ENCODE data around the gene PCGF2. TPM values are rescaled to one million over a fixed set of nuclear protein-coding genes. Genes with fewer than 3 reads are reported as not detected.
"Not testable (repeated sequence)": the region's sequence is repeated elsewhere in the genome, so short reads cannot be mapped to it uniquely, and the experiment has no call there.

Gene PCGF2
- polyA plus RNA-seq, 3 donors = 0.60 TPM; not detected in 2

DNA sequence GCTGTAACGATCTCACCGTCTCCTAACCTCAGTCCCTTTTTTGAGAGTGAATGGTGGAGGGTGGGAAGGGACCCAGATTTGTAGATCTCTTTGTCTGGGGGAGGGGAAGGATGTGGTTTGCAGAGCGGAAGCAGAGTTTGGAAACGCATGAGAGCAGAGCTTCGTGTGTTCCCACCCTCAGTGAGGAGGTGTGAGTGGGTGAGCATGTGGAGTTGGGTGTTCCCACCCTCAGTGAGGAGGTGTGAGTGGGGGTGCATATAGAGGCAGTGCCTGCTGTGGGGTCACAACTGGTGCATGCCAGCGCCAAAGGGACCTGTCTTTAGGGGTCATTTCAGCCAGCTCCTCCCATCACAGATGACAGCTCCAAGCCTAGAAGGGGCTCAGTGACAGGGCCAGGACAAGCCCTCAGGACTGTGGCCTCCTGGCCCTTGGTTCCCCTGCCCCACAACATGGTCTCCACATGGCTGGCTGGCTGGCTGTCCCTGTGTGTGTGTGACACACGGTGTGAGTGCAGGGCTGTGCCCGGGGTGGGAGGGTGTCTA, 19.8 kb downstream of the PCGF2 start:
- Histone ChIP-seq H3K4me1 (ENCODE audit: control insufficient read depth in 1 of 2, insufficient read depth in 2 of 2, low read length in 2 of 2) (peaks cover 54 to 59% of the 10 kb centered on the region in 2 donors), H2AFZ (ENCODE audit: insufficient read depth, low read depth, low read length, poor library complexity, severe bottlenecking) (peak overlapping the region; percentile 39), H3K27me3 (ENCODE audit: control insufficient read depth in 2 of 2, insufficient read depth in 2 of 2, low read length in 2 of 2) (no peaks in the 10 kb centered on the region), H3K79me2 (ENCODE audit: insufficient read depth, low read length) (no peaks in the 10 kb centered on the region), H4K20me1 (ENCODE audit: insufficient read depth, low read length) (no peaks in the 10 kb centered on the region), H3K9me3 (replicated peaks in 1 of 2; ENCODE audit: control insufficient read depth in 1 of 2, insufficient read depth in 1 of 2, low read length in 2 of 2) (no peaks in the 10 kb centered on the region), H3K4me2 (replicated peaks; ENCODE audit: extremely low read depth, low read length, poor library complexity, severe bottlenecking) (peak overlapping the region; percentile 62), H3K4me3 (replicated peaks in 1 of 3; ENCODE audit: low read depth in 2 of 3, low read length in 3 of 3) (peak overlapping the region in 1 of 3 experiments; percentile 49), H3K27ac (ENCODE audit: low read depth in 1 of 2, low read length in 2 of 2) (peak overlapping the region; percentile 17 to 24), H3K9ac (ENCODE audit: insufficient read depth, low read length, poor library complexity, severe bottlenecking) (no peak overlapping the region), H3K36me3 (replicated peaks in 1 of 2; ENCODE audit: control insufficient read depth in 1 of 2, insufficient read depth in 2 of 2, low read length in 2 of 2) (peaks cover 0 to 5% of the 10 kb centered on the region in 2 donors)
- TF ChIP-seq, protein P1, sequence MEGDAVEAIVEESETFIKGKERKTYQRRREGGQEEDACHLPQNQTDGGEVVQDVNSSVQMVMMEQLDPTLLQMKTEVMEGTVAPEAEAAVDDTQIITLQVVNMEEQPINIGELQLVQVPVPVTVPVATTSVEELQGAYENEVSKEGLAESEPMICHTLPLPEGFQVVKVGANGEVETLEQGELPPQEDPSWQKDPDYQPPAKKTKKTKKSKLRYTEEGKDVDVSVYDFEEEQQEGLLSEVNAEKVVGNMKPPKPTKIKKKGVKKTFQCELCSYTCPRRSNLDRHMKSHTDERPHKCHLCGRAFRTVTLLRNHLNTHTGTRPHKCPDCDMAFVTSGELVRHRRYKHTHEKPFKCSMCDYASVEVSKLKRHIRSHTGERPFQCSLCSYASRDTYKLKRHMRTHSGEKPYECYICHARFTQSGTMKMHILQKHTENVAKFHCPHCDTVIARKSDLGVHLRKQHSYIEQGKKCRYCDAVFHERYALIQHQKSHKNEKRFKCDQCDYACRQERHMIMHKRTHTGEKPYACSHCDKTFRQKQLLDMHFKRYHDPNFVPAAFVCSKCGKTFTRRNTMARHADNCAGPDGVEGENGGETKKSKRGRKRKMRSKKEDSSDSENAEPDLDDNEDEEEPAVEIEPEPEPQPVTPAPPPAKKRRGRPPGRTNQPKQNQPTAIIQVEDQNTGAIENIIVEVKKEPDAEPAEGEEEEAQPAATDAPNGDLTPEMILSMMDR (IDR thresholded peaks at IDR 0.05) = no peak
- peaks cover 0 to 3% (median 0%) of the 10 kb centered on the region in 7 donors for H3K9me3 Mint-ChIP-seq
- H3K36me3 Mint-ChIP-seq = peaks cover 19 to 22% of the 10 kb centered on the region in 2 donors
- intact Hi-C loops (cut with micrococcal nuclease) = no loop called here
- WGBS (ENCODE audit: insufficient coverage) = 23% methylated on average over 4 of the region's 8 CpGs
- peak overlapping the region; percentile 56 to 76 for H3K4me3 Mint-ChIP-seq
- peaks cover 60% of the 10 kb centered on the region for H3K4me1 Mint-ChIP-seq
- H3K27me3 Mint-ChIP-seq (ENCODE audit: low read depth in 3 of 3) = peaks cover 0 to 7% (median 0%) of the 10 kb centered on the region in 3 donors
- H3K27ac Mint-ChIP-seq = peak overlapping the region; percentile 21 to 73 (median 62)
- peak in 2 of 3 donors; percentile 47 to 50 for DNase-seq

DNA sequence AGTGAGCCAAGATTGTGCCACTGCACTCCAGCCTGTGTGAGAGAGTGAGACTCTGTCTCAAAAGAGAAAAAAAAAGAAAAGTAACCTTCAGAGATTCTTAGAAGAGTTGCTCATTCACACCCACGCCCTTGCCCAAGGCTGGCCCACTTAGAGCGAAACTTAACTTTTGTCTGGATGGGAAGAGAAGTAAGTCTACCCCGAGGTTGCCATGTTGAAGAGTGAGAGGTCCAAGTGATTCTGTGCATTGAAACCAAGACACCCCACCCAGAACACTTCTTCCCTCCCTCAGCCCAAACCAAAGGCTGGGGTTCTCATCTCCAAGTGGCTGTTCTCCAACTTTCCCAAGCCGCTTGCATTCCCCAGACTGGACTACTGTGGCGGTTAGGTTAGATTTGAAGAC, 20.4 kb downstream of the PCGF2 start:
- Histone ChIP-seq H2AFZ (ENCODE audit: insufficient read depth, low read depth, low read length, poor library complexity, severe bottlenecking) (peak overlapping the region; percentile 39), H3K4me1 (ENCODE audit: control insufficient read depth in 1 of 2, insufficient read depth in 2 of 2, low read length in 2 of 2) (peaks cover 54 to 59% of the 10 kb centered on the region in 2 donors), H4K20me1 (ENCODE audit: insufficient read depth, low read length) (no peaks in the 10 kb centered on the region), H3K27ac (ENCODE audit: low read depth in 1 of 2, low read length in 2 of 2) (no peak overlapping the region), H3K9me3 (replicated peaks in 1 of 2; ENCODE audit: control insufficient read depth in 1 of 2, insufficient read depth in 1 of 2, low read length in 2 of 2) (no peaks in the 10 kb centered on the region), H3K27me3 (ENCODE audit: control insufficient read depth in 2 of 2, insufficient read depth in 2 of 2, low read length in 2 of 2) (no peaks in the 10 kb centered on the region), H3K4me2 (replicated peaks; ENCODE audit: extremely low read depth, low read length, poor library complexity, severe bottlenecking) (peak overlapping the region; percentile 62), H3K36me3 (replicated peaks in 1 of 2; ENCODE audit: control insufficient read depth in 1 of 2, insufficient read depth in 2 of 2, low read length in 2 of 2) (peaks cover 3 to 4% of the 10 kb centered on the region in 2 donors), H3K4me3 (replicated peaks in 1 of 3; ENCODE audit: low read depth in 2 of 3, low read length in 3 of 3) (peak overlapping the region in 1 of 3 experiments; percentile 49), H3K9ac (ENCODE audit: insufficient read depth, low read length, poor library complexity, severe bottlenecking) (no peak overlapping the region), H3K79me2 (ENCODE audit: insufficient read depth, low read length) (no peaks in the 10 kb centered on the region)
- peaks cover 18 to 20% of the 10 kb centered on the region in 2 donors for H3K36me3 Mint-ChIP-seq
- peaks cover 58% of the 10 kb centered on the region for H3K4me1 Mint-ChIP-seq
- no CpG with 5 or more reads among the region's 5 CpGs for WGBS (ENCODE audit: insufficient coverage)
- H3K4me3 Mint-ChIP-seq = peak overlapping the region; percentile 56 to 76
- TF ChIP-seq, protein P1 (IDR thresholded peaks at IDR 0.05) = no peak
- DNase-seq = no peak
- H3K9me3 Mint-ChIP-seq = peaks cover 0 to 3% (median 0%) of the 10 kb centered on the region in 7 donors
- H3K27ac Mint-ChIP-seq = peak overlapping the region in 6 of 7 donors; percentile 46 to 73 (median 62)
- intact Hi-C loops (cut with micrococcal nuclease) = no loop called here
- peaks cover 0 to 7% (median 1%) of the 10 kb centered on the region in 3 donors for H3K27me3 Mint-ChIP-seq (ENCODE audit: low read depth in 3 of 3)

DNA sequence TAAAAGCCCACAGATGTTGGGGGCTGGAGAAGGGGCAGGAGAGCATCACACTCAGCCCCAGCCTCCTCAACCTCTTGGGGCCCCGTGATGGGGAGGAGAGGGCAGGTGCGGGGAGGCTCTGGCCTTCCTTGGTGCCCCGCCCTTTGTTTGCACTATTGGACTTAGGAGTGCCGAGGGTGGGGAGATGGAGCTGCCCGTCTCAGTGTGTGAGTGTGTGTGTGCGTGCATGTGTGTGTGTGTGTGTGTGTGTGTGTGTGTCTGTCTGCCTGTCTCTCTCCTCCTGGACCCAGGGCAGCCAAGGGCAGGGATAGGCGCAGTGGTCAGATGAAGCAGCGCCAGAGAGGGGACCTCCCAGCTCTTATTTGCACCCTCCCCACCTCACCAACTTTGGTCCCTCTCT, 22.0 kb downstream of the PCGF2 start:
- H3K79me2 ChIP-seq (ENCODE audit: insufficient read depth, low read length); H3K9ac ChIP-seq (ENCODE audit: insufficient read depth, low read length, poor library complexity, severe bottlenecking); H3K27me3 Mint-ChIP-seq (ENCODE audit: low read depth in 3 of 3); H3K4me3 Mint-ChIP-seq; H3K4me3 ChIP-seq (replicated peaks in 1 of 3; ENCODE audit: low read depth in 2 of 3, low read length in 3 of 3); H3K9me3 ChIP-seq (replicated peaks in 1 of 2; ENCODE audit: control insufficient read depth in 1 of 2, insufficient read depth in 1 of 2, low read length in 2 of 2); H3K27me3 ChIP-seq (ENCODE audit: control insufficient read depth in 2 of 2, insufficient read depth in 2 of 2, low read length in 2 of 2); H3K27ac Mint-ChIP-seq; H3K9me3 Mint-ChIP-seq; H3K4me2 ChIP-seq (replicated peaks; ENCODE audit: extremely low read depth, low read length, poor library complexity, severe bottlenecking); H2AFZ ChIP-seq (ENCODE audit: insufficient read depth, low read depth, low read length, poor library complexity, severe bottlenecking); H4K20me1 ChIP-seq (ENCODE audit: insufficient read depth, low read length); H3K27ac ChIP-seq (ENCODE audit: low read depth in 1 of 2, low read length in 2 of 2); DNase-seq; intact Hi-C loops (cut with micrococcal nuclease): not testable (repeated sequence)
- WGBS (ENCODE audit: insufficient coverage) = no CpG with 5 or more reads among the region's 8 CpGs
- Histone ChIP-seq H3K36me3 (replicated peaks in 1 of 2; ENCODE audit: control insufficient read depth in 1 of 2, insufficient read depth in 2 of 2, low read length in 2 of 2) (peaks cover 7 to 17% of the 10 kb centered on the region in 2 donors), H3K4me1 (ENCODE audit: control insufficient read depth in 1 of 2, insufficient read depth in 2 of 2, low read length in 2 of 2) (peaks cover 40 to 47% of the 10 kb centered on the region in 2 donors)
- peaks cover 17 to 22% of the 10 kb centered on the region in 2 donors for H3K36me3 Mint-ChIP-seq
- peaks cover 47% of the 10 kb centered on the region for H3K4me1 Mint-ChIP-seq
